ENCODE data around the gene MTMR12.

Gene MTMR12

DNA sequence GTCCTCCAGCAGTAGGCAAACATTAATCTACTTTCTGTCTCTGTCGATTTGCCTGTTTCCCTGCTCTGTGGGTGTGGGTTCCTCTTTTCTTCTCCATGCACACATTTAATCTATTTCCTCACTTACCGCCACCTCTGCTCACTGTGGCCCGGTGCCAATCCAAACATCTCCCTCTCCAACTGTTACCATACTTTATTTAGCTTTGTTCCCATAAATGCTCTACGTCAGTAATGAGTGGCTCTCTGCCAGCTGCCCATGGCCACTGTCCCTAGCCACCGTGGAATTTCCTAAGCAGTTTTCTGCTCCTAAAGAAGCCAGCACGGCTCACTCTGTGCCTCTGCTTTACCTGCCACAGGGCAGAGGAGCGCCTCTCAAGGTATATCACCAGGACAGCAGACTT is 119.1 kb downstream of the MTMR12 start:
- peak; percentile 96 for DNase-seq (ENCODE audit: low read depth)
- TF ChIP-seq, protein P1, sequence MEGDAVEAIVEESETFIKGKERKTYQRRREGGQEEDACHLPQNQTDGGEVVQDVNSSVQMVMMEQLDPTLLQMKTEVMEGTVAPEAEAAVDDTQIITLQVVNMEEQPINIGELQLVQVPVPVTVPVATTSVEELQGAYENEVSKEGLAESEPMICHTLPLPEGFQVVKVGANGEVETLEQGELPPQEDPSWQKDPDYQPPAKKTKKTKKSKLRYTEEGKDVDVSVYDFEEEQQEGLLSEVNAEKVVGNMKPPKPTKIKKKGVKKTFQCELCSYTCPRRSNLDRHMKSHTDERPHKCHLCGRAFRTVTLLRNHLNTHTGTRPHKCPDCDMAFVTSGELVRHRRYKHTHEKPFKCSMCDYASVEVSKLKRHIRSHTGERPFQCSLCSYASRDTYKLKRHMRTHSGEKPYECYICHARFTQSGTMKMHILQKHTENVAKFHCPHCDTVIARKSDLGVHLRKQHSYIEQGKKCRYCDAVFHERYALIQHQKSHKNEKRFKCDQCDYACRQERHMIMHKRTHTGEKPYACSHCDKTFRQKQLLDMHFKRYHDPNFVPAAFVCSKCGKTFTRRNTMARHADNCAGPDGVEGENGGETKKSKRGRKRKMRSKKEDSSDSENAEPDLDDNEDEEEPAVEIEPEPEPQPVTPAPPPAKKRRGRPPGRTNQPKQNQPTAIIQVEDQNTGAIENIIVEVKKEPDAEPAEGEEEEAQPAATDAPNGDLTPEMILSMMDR (IDR thresholded peaks at IDR 0.05; ENCODE audit: low read length, missing control alignments): no peak
- H3K4me3 ChIP-seq (replicated peaks; ENCODE audit: low read depth, low read length): peak overlapping the region; percentile 6

DNA sequence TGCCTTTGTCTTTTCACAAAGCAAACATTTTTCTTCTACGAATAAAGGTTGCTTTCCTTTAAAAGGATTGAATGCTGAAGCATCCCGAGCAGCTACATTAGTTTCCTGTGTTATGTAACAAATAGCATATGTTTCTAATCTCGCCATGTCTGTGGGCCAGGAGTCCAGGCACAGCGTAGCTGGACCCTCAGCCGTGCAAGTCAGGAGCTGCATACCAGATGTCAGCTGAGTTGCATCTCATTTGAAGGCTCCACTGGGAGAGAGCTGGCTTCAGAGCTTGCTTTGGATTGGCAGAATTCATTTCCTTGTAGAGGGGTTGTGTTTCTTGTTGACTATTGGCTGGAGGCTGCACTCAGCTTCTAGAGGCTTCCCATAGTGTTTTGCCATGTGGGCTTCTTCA is 122.6 kb downstream of the MTMR12 start:
- DNase-seq (ENCODE audit: low read depth): peak; percentile 95
- TF ChIP-seq, protein P1 (IDR thresholded peaks at IDR 0.05; ENCODE audit: low read length, missing control alignments): no peak
- no peak overlapping the region for H3K4me3 ChIP-seq (replicated peaks; ENCODE audit: low read depth, low read length)

DNA sequence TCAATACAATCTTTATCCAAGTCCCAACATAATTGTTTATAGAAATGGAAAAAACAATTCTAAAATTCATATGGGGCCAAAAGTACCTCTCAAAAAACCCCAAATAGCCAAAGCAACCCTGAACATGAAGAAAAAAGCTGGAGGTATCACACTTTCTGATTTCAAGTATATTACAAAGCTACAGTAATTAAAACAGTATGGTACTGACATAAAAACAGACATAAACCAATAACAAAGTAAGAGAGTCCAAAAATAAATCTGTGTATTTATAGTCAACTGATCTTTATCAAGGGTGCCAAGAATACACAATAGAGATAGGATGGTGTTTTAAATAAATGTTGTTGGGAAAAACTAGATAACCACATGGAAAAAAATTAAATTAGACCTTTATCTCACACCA is 125.1 kb downstream of the MTMR12 start:
- no peak overlapping the region for H3K4me3 ChIP-seq (replicated peaks; ENCODE audit: low read depth, low read length)
- TF ChIP-seq, protein P1 (IDR thresholded peaks at IDR 0.05; ENCODE audit: low read length, missing control alignments): no peak
- no peak for DNase-seq (ENCODE audit: low read depth)

DNA sequence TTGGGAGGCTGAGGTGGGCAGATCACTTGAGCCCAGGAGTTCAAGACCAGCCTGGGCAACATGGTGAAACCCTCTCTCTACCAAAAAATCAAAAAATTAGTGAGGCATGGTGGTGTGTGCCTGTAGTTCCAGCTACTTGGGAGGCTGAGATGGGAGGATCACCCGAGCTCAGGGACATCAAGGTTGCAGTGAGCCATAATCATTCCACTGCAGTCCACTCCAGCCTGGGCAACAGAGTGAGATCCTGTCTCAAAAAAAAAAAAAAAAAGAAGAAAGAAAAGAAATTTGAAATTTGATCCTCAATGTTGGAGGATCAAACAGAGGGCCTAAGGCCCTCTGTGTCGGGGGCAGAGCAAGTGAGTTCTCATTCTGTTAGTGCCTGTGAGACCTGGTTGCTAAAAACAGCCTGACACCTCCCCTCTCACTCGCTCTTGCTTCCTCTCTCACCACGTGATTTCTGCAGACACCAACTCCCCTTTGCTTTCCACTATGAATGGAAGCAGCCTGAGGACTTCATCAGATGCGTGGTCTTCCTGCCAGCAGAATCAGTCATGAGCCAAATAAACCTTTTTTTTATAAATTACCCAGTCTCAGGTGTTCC is 130.2 kb downstream of the MTMR12 start:
- TF ChIP-seq, protein P1 (IDR thresholded peaks at IDR 0.05; ENCODE audit: low read length, missing control alignments): no peak
- H3K4me3 ChIP-seq (replicated peaks; ENCODE audit: low read depth, low read length): no peak overlapping the region
- DNase-seq (ENCODE audit: low read depth): no peak

Measured in fibroblast of pulmonary artery (primary cell).